Thyroid gland (tissue), 4 donors: ENCODE data around the gene RBM39.

Experiments
- CTCF ChIP-seq, 6 experiments: fragments of 200-600 bp in 3 of 6; fragments of 450-650 bp in 3 of 6; sonication (generic) in 3 of 6; IDR thresholded peaks; one replicate each; pipeline ENCODE4 v1.5.1; 2016 to 2019; ENCODE audit warnings: antibody characterized with exemption in 6 of 6, mild to moderate bottlenecking in 2 of 6, inconsistent platforms in 1 of 6, moderate library complexity in 1 of 6
- POLR2A ChIP-seq, 2 donors: fragments of 450-650 bp; IDR thresholded peaks; one replicate each; pipeline ENCODE4 v1.6.1; 2017; ENCODE audit warnings: antibody characterized with exemption in 2 of 2, mild to moderate bottlenecking in 2 of 2, moderate library complexity in 1 of 2

DNA sequence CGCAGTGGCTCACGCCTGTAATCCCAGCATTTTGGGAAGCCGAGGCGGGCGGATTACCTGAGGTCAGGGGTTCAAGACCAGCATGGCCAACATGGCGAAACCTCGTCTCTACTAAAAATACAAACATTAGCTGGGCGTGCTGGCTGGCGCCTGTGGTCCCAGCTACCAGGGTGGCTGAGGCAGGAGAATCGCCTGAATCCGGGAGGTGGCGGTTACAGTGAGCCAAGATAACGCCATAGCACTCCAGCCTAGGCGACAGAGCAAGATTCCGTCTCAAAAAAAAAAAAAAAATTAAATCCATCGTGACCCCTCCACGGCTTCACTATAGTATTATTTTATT is 76.1 kb downstream of the RBM39 start:
- TF ChIP-seq CTCF (IDR thresholded peaks at IDR 0.05), result no peak
- no peak for TF ChIP-seq POLR2A (IDR thresholded peaks at IDR 0.05)
